Glutamatergic neuron (in vitro differentiated cells): ENCODE data around the gene KBTBD13. TPM values are rescaled to one million over a fixed set of nuclear protein-coding genes. Genes with fewer than 3 reads are reported as not detected.
"Not testable (repeated sequence)": the region's sequence is repeated elsewhere in the genome, so short reads cannot be mapped to it uniquely, and the experiment has no call there.

Source experiments
- DNase-seq: peaks from one replicate; pipeline ENCODE4 v3.0.0; 2022
- H3K27ac Mint-ChIP-seq: one replicate; pipeline ENCODE4 v1.8.0; 2020; ENCODE audit warnings: mild to moderate bottlenecking, mixed read lengths, inconsistent platforms; ENCODE audit not compliant: unreplicated experiment
- H3K27me3 Mint-ChIP-seq: one replicate; pipeline ENCODE4 v1.8.0; 2020; ENCODE audit warnings: mild to moderate bottlenecking, moderate library complexity, mixed read lengths, inconsistent platforms; ENCODE audit not compliant: unreplicated experiment
- H3K36me3 Mint-ChIP-seq: one replicate; pipeline ENCODE4 v1.8.0; 2020; ENCODE audit warnings: mild to moderate bottlenecking, mixed read lengths, inconsistent platforms; ENCODE audit not compliant: unreplicated experiment
- H3K4me1 Mint-ChIP-seq: one replicate; pipeline ENCODE4 v1.8.0; 2020; ENCODE audit warnings: mild to moderate bottlenecking, low read depth, mixed read lengths, inconsistent platforms; ENCODE audit not compliant: unreplicated experiment
- H3K4me3 Mint-ChIP-seq: one replicate; pipeline ENCODE4 v1.8.0; 2020; ENCODE audit warnings: mild to moderate bottlenecking, mixed read lengths, inconsistent platforms; ENCODE audit not compliant: unreplicated experiment
- H3K9me3 Mint-ChIP-seq: one replicate; pipeline ENCODE4 v1.8.0; 2020; ENCODE audit warnings: mild to moderate bottlenecking, moderate library complexity, mixed read lengths, inconsistent platforms; ENCODE audit not compliant: unreplicated experiment
- CTCF ChIP-seq: fragments of 200-600 bp; sonication (generic); IDR thresholded peaks from one replicate; pipeline ENCODE4 v1.5.0; 2021; ENCODE audit not compliant: partially characterized antibody, unreplicated experiment
- total RNA-seq: library from RNA; stranded (reverse); fragmentation: NEBNext Ultra II Directional; extraction: Animal tissue kit (Norgen Biotek cat#: 25700); gene quantifications from one replicate; pipeline ENCODE4 v1.2.1, GENCODE V29; 2021; ENCODE audit not compliant: unreplicated experiment

KBTBD13 gene
- total RNA-seq, 1 donor from 2014 or later: not detected

- Mint-ChIP-seq H3K27ac (no peak overlapping the region), H3K36me3 (peaks cover 2% of the 10 kb centered on the region), H3K9me3 (peaks cover 5% of the 10 kb centered on the region), H3K27me3 (no peaks in the 10 kb centered on the region), H3K4me3 (no peak overlapping the region), H3K4me1 (peaks cover 3% of the 10 kb centered on the region)
- TF ChIP-seq CTCF: no peak
- DNase-seq: no peak
These were observed 16.6 kb downstream of the KBTBD13 start for GRCh38 chr15:65092911-65093792.

GRCh38 chr15:65093793-65094170, 17.2 kb downstream of the KBTBD13 start:
- not testable (repeated sequence) for DNase-seq, H3K4me3 Mint-ChIP-seq, H3K9me3 Mint-ChIP-seq, H3K4me1 Mint-ChIP-seq, H3K27ac Mint-ChIP-seq, H3K36me3 Mint-ChIP-seq, H3K27me3 Mint-ChIP-seq

- Mint-ChIP-seq H3K9me3 (peaks cover 3% of the 10 kb centered on the region), H3K27me3 (no peaks in the 10 kb centered on the region), H3K27ac (no peak overlapping the region)
These were observed 17.9 kb downstream of the KBTBD13 start for GRCh38 chr15:65094294-65094995.

GRCh38 chr15:65095011-65095746, 18.6 kb downstream of the KBTBD13 start:
- no peaks in the 10 kb centered on the region for H3K27me3 Mint-ChIP-seq
- H3K9me3 Mint-ChIP-seq: peaks cover 3% of the 10 kb centered on the region
- H3K4me1 Mint-ChIP-seq: peaks cover 3% of the 10 kb centered on the region
- peaks cover 7% of the 10 kb centered on the region for H3K36me3 Mint-ChIP-seq
- DNase-seq: no peak
- no peak overlapping the region for H3K27ac Mint-ChIP-seq
- TF ChIP-seq CTCF: no peak
- H3K4me3 Mint-ChIP-seq: no peak overlapping the region

More at GRCh38 chr15:65094294-65094995, 17.9 kb downstream of the KBTBD13 start:
- TF ChIP-seq CTCF: no peak
- H3K4me3 Mint-ChIP-seq: no peak overlapping the region
- DNase-seq: no peak
- peaks cover 7% of the 10 kb centered on the region for H3K36me3 Mint-ChIP-seq
- peaks cover 3% of the 10 kb centered on the region for H3K4me1 Mint-ChIP-seq

- Mint-ChIP-seq H3K36me3 (peaks cover 7% of the 10 kb centered on the region), H3K27me3 (no peaks in the 10 kb centered on the region), H3K4me3 (no peak overlapping the region), H3K4me1 (peaks cover 3% of the 10 kb centered on the region), H3K9me3 (peaks cover 3% of the 10 kb centered on the region), H3K27ac (no peak overlapping the region)
- no peak for DNase-seq
- TF ChIP-seq CTCF: no peak
These were observed 19.2 kb downstream of the KBTBD13 start for GRCh38 chr15:65095747-65096104.
